RWPE2 (cell line): ENCODE results near the gene LITAF.

Source experiments
- ATAC-seq: fragments of 200-7000 bp; cut with Tn5 transposase; 3 replicates; pipeline ENCODE4 v1.9.1; 2021; ENCODE audit warnings: low read depth
- DNase-seq: peaks from one replicate; pipeline ENCODE4 v3.0.0-alpha.2; 2020; ENCODE audit warnings: low spot score
- H3K27ac ChIP-seq: fragments of 450-650 bp; 2 replicates; pipeline ENCODE4 v1.5.1; 2017; ENCODE audit warnings: mild to moderate bottlenecking; ENCODE audit not compliant: poor library complexity, severe bottlenecking
- H3K27me3 ChIP-seq: fragments of 250-450 bp; sonication (Bioruptor Pico); 2 replicates; pipeline ENCODE4 v1.5.1; 2021; ENCODE audit warnings: mild to moderate bottlenecking, moderate library complexity; ENCODE audit not compliant: insufficient read depth, poor library complexity, severe bottlenecking
- H3K36me3 ChIP-seq: fragments of 250-450 bp; sonication (Bioruptor Pico); 2 replicates; pipeline ENCODE4 v1.5.1; 2020; ENCODE audit warnings: low read depth, mild to moderate bottlenecking, moderate library complexity
- H3K4me1 ChIP-seq: fragments of 250-450 bp; sonication (Bioruptor Pico); 2 replicates; pipeline ENCODE4 v1.5.1; 2021; ENCODE audit warnings: mild to moderate bottlenecking, moderate library complexity; ENCODE audit not compliant: insufficient read depth, poor library complexity, severe bottlenecking
- H3K4me3 ChIP-seq: fragments of 250-450 bp; sonication (Bioruptor Pico); 2 replicates; pipeline ENCODE4 v1.5.1; 2021; ENCODE audit warnings: mild to moderate bottlenecking, moderate library complexity; ENCODE audit not compliant: severe bottlenecking
- H3K9me3 ChIP-seq: fragments of 250-450 bp; sonication (Bioruptor Pico); 2 replicates; pipeline ENCODE4 v1.5.1; 2021; ENCODE audit warnings: mild to moderate bottlenecking, moderate library complexity; ENCODE audit not compliant: severe bottlenecking
- CTCF ChIP-seq: fragments of 450-650 bp; IDR thresholded peaks from one replicate; pipeline ENCODE4 v1.5.1; 2017; ENCODE audit warnings: mild to moderate bottlenecking, moderate library complexity; ENCODE audit not compliant: poor library complexity, severe bottlenecking

Gene LITAF

GRCh38 chr16:11618107-11618717 lies 31.5 kb upstream of the LITAF start:
- ATAC-seq (no peak), DNase-seq (no peak)
- no peaks in the 10 kb centered on the region for H3K27me3 ChIP-seq
- H3K36me3 ChIP-seq = no peaks in the 10 kb centered on the region
- H3K4me1 ChIP-seq = peaks cover 14% of the 10 kb centered on the region
- no peak overlapping the region for H3K27ac ChIP-seq
- H3K4me3 ChIP-seq = no peak overlapping the region
- no peaks in the 10 kb centered on the region for H3K9me3 ChIP-seq
- no peak for TF ChIP-seq CTCF

GRCh38 chr16:11615748-11616447 lies 29.2 kb upstream of the LITAF start:
- H3K27ac ChIP-seq = no peak overlapping the region
- no peak overlapping the region for H3K4me3 ChIP-seq
- TF ChIP-seq CTCF = no peak
- no peaks in the 10 kb centered on the region for H3K27me3 ChIP-seq
- ATAC-seq = no peak
- peaks cover 30% of the 10 kb centered on the region for H3K4me1 ChIP-seq
- H3K36me3 ChIP-seq = no peaks in the 10 kb centered on the region
- DNase-seq = no peak
- no peaks in the 10 kb centered on the region for H3K9me3 ChIP-seq

GRCh38 chr16:11614587-11615175 lies 28.0 kb upstream of the LITAF start:
- Histone ChIP-seq H3K27ac (peak overlapping the region; percentile 62), H3K4me3 (no peak overlapping the region), H3K36me3 (no peaks in the 10 kb centered on the region), H3K27me3 (no peaks in the 10 kb centered on the region), H3K9me3 (no peaks in the 10 kb centered on the region), H3K4me1 (peaks cover 30% of the 10 kb centered on the region)
- DNase-seq = no peak
- ATAC-seq = peak; percentile 3; the same call in 1 of the 3 replicates
- no peak for TF ChIP-seq CTCF

- Histone ChIP-seq H3K9me3 (no peaks in the 10 kb centered on the region), H3K36me3 (no peaks in the 10 kb centered on the region), H3K27me3 (no peaks in the 10 kb centered on the region), H3K4me1 (peaks cover 30% of the 10 kb centered on the region), H3K27ac (peak overlapping the region; percentile 62), H3K4me3 (no peak overlapping the region)
- ATAC-seq (peak; percentile 90), DNase-seq (peak; percentile 86)
- TF ChIP-seq CTCF = no peak
These were observed 26.9 kb upstream of the LITAF start for GRCh38 chr16:11613381-11614303.
